ENCODE data around the gene PIK3CB. TPM values are rescaled to one million over a fixed set of nuclear protein-coding genes. Genes with fewer than 3 reads are reported as not detected.
"Not testable (repeated sequence)": the region's sequence is repeated elsewhere in the genome, so short reads cannot be mapped to it uniquely, and the experiment has no call there.

PIK3CB gene
- total RNA-seq, 1 experiment from 2014 or later = 10.2 TPM

GRCh38 chr3:138761002-138761401 is 73.7 kb downstream of the PIK3CB start:
- DNase-seq (ENCODE audit: low read depth) = no peak

- no peak for DNase-seq (ENCODE audit: low read depth)
Measured at GRCh38 chr3:138748190-138748589, 86.5 kb downstream of the PIK3CB start.

GRCh38 chr3:138747225-138747624 is 87.5 kb downstream of the PIK3CB start:
- DNase-seq (ENCODE audit: low read depth) = no peak

- no peak for DNase-seq (ENCODE audit: low read depth)
Measured at GRCh38 chr3:138740072-138740471, 94.7 kb downstream of the PIK3CB start.

- DNase-seq (ENCODE audit: low read depth) = no peak
Measured at GRCh38 chr3:138732456-138732855, 102.3 kb downstream of the PIK3CB start.

GRCh38 chr3:138726946-138727730 is 107.6 kb downstream of the PIK3CB start:
- no peak for DNase-seq (ENCODE audit: low read depth)

GRCh38 chr3:138726042-138726441 is 108.7 kb downstream of the PIK3CB start:
- DNase-seq (ENCODE audit: low read depth) = not testable (repeated sequence)

- no peak for DNase-seq (ENCODE audit: low read depth)
Measured at GRCh38 chr3:138725116-138725515, 109.6 kb downstream of the PIK3CB start.

- DNase-seq (ENCODE audit: low read depth) = no peak
Measured at GRCh38 chr3:138724443-138724842, 110.3 kb downstream of the PIK3CB start.

GRCh38 chr3:138718849-138719248 is 115.9 kb downstream of the PIK3CB start:
- DNase-seq (ENCODE audit: low read depth) = no peak

- DNase-seq (ENCODE audit: low read depth) = no peak
Measured at GRCh38 chr3:138717348-138717747, 117.4 kb downstream of the PIK3CB start.

- DNase-seq (ENCODE audit: low read depth) = no peak
Measured at GRCh38 chr3:138712086-138712485, 122.6 kb downstream of the PIK3CB start.

GRCh38 chr3:138705675-138706074 is 129.1 kb downstream of the PIK3CB start:
- DNase-seq (ENCODE audit: low read depth) = no peak

- no peak for DNase-seq (ENCODE audit: low read depth)
Measured at GRCh38 chr3:138696666-138697370, 137.9 kb downstream of the PIK3CB start.

GRCh38 chr3:138694287-138695007 is 140.3 kb downstream of the PIK3CB start:
- peak; percentile 97 for DNase-seq (ENCODE audit: low read depth)

- no peak for DNase-seq (ENCODE audit: low read depth)
Measured at GRCh38 chr3:138692152-138692551, 142.6 kb downstream of the PIK3CB start.

- DNase-seq (ENCODE audit: low read depth) = no peak
Measured at GRCh38 chr3:138691351-138691750, 143.4 kb downstream of the PIK3CB start.

GRCh38 chr3:138690036-138690435 is 144.7 kb downstream of the PIK3CB start:
- no peak for DNase-seq (ENCODE audit: low read depth)

- DNase-seq (ENCODE audit: low read depth) = no peak
Measured at GRCh38 chr3:138688871-138689299, 145.8 kb downstream of the PIK3CB start.

- peak; percentile 62 for DNase-seq (ENCODE audit: low read depth)
Measured at GRCh38 chr3:138687236-138687635, 147.5 kb downstream of the PIK3CB start.

GRCh38 chr3:138686771-138687221 is 147.9 kb downstream of the PIK3CB start:
- DNase-seq (ENCODE audit: low read depth) = peak; percentile 89

- no peak for DNase-seq (ENCODE audit: low read depth)
Measured at GRCh38 chr3:138684396-138684795, 150.3 kb downstream of the PIK3CB start.

Data from LHCN-M2 (cell line).